GM15510 (cell line): ENCODE results near the gene EGFR.

ENCODE experiments used
- POLR2A ChIP-seq: IDR thresholded peaks from 3 replicates; pipeline ENCODE4 v1.6.1; 2011; ENCODE audit warnings: borderline replicate concordance; ENCODE audit not compliant: insufficient read length; ENCODE audit errors: extremely low read depth

EGFR gene

DNA sequence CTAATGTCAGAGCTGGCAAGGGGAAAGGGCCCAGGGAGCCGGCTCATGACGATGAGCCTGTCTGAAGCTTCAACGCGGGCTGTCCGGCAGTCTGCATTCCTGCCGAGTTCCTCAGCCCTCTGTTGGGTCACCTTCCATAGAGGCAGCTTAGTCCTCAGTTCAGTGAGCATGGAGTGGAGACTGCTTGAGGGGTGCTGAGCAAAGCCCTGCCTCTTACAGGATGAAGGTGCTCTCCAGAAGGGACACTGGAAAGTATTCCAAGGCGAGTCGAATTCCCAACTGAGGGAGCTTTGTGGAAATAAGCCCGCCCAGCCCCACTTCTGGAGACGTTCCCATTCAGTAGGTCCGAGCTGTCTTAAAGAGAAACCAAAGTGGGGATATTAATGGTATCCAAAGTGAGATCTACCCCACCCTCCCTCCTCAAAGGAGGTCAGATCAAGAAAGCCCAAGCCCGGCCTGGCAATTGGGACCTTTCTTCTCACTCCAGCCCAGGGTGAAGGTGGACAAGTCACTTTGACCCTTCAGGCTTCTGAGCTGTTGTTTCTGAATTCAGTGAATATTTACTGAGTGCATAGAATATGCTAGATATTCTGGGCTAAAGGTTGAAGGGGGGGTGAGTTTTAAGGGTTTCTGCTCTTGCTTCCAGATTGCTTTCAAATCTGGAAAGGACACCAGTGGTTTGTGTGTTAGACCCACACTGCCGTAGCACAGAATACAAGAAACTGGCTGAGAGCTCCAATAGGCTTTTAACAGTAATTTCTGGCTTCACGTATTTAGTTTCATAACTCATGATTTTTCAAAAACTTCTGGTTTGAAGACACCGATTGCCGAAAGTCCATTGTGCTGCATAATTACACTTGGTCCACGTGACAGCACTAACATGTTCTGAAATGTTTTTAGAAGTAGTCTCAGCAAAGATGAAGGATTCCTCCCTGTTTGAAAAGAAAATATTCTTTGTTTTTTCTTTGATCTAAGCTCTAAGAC lies 3.5 kb downstream of the EGFR start:
- no peak for TF ChIP-seq POLR2A

DNA sequence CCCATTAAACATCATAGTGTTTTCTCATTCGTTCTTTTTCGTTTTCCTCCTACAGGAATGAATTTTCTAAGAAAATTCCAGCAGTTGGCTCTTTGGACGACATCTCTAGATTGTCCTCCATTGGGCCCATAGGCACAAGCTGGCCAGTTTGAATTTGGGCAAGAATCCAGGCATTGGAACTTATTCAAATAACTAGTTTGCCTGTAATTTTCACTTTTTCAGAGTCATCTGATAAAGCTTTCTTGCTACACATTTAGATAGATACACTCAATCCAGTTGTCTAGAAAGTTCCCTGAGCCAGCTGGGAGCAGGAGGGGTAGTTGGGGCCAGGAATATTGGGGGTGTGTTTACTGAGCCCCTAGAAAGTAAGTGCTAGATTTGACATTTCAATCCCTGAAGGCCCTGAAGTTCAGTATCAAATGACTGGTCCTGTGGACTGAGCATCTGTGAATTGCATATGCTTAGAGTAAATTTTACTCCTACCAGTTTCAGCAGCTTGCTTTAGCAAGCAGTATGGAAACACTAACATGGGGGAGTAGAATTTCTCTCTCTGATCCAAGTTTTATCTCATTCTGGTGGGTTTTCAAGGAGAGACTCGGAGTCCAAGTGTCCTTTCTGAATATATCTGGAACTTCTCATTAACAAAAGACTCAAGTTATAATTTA lies 5.2 kb downstream of the EGFR start:
- no peak for TF ChIP-seq POLR2A

DNA sequence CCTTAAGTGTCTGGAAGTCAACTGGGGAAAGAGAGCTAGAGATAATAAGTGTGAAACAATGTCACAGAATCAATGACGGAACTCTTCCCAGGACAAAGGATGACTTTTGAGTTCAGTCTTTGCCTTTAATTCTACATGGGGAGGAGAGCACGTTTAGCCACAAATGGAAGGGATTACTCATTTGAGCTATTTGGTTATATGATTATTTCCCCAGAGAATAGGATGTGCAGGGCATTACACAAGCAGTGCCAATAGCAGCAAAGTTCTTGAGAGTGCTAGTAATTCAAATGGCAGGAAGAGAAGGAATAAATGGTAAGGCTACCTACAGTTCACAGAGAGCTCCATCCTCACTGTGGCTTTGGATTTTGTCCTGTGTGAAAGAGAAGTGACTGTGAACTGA lies 6.0 kb downstream of the EGFR start:
- no peak for TF ChIP-seq POLR2A

DNA sequence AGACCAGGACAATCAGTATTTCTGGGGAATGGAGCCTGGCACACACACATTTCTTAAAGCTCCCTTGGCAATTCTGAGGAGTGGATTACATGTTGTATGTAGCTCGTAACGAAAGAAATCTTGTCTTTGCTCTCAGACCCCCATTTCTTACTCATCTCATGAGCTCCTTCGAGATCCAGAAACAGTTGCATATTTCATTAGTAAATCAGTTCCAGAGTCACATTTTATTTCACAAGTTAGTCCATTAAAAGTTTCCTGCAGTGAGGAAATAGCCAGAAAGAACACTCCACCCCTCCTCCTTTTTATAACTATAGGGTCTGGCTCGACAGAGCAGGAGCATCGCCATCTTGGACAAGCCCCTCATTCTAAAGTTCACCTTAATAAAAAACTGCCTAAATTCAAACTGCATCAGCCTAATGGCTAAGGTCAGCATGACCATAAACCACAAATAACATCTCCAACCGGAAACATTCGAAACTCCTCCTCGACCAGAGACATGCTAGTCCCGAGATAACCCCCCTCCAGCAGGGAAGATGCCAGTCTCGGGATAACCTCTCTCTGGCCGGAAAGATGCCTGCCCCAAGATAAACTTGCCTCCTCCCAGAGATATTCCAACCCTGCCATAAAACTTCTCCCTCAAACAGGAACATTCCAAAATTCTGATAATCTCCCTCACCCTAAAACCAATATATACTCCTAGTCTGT lies 7.4 kb downstream of the EGFR start:
- TF ChIP-seq POLR2A = no peak

DNA sequence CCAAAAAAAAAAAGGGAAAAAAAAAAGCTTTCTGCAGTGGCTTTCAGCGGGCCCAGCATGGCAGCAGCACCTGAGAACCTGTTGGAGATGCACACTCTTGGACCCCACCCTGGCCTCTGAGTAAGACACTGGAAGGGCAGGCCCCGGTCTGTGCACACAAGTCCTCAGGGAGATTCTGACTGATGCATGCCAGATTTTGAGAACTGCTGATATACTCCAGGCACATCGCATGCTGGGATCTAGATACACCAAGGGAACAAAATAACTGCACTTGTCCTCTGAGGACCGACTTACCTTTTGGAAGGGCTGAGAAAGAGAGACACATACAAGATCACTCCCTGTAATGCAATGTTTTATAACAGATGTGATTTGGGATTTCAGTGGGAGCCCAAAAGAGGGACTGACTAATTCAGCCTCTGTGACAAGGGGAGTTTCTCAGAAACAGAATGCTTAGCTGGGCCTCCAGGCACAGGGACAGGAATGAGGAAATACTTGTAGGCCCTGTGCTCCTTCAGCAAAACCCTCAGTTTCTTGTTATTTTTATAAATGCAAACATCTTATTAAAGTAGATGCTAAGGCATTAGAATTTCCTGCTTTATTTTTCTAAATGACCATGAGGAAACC lies 8.2 kb downstream of the EGFR start:
- TF ChIP-seq POLR2A = no peak

DNA sequence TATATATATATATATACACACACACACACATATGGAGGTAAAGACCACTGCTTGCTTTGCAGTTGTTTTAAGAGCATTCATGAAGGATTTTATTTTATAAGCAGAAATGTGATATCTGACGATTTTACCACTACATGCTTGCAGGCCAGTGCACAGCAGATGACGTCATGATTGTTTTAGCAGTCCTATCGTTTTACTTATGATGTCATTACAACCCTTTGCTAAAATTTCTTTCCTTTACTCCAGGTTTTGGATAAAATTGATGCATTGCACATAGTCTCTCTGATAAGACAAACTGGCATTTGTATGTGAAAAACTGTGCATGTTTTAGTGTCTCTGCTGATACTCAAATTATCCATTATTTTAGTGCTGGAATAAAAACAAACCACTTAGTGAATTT lies 9.2 kb downstream of the EGFR start:
- no peak for TF ChIP-seq POLR2A

DNA sequence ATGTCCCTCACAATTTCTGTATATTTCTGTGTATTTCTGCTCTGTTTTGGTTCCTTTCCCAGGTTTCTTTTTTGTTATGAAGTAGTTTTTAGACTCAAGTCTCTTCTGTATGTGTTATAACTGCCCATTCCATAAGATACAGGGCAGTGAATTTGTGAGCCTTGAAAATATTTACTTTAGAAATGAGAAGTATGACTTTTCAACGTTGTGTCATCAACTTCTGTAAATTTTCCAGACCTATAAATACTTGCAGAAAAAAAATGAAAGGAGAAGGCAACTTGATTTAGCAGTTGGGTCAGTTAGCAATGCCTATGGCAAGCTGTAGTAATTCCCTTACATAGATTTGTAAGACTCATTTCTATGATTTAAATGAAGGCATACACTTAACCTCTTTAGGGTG lies 11.5 kb downstream of the EGFR start:
- no peak for TF ChIP-seq POLR2A

DNA sequence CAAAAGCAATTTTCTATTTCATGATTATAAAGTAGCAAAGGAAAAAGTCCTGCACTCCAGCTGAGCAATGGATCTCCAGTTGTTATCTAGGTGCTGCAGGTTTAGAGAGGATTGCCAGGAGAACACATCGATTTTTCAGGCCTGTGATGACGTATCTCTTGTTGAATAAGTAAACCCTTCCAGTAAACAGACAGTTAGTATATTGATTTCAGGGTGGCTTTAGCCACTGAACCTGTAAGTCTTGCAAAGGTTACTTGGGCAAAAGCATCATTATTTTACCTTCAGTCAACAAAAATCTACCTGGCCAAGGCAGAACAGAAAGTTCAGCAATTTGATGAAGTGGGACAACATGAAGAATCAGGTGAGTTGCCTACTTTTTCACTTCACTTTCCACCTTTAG lies 12.3 kb downstream of the EGFR start:
- TF ChIP-seq POLR2A = no peak

DNA sequence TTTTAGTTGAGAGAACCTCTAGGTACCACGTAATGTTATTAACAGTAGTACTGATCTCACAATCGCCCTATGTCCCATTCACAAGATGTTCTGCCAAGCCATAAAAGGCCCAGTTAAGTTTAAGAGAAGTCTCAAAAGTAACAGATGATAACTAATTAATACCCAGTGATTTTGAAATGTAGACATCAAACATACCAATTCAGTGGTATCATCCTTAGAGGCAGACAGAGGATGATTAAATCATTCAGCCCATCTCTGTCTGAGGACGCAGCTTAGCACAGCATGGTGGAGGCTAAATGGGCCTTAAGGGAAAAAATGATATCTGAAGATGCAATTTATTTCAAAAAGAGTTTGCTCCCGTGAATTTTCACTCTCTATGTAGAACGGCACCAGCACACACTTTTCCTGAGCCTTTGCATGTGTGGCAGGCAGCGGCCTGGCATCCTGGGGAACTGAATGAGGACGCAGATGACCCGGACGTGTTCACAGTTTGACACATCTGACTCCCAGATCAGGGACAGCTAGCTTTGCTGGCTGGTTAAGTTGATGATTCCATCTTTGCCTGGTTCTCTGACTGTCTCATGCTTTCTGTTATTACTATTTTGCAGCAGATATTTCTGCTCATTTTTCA lies 13.4 kb downstream of the EGFR start:
- TF ChIP-seq POLR2A = no peak

DNA sequence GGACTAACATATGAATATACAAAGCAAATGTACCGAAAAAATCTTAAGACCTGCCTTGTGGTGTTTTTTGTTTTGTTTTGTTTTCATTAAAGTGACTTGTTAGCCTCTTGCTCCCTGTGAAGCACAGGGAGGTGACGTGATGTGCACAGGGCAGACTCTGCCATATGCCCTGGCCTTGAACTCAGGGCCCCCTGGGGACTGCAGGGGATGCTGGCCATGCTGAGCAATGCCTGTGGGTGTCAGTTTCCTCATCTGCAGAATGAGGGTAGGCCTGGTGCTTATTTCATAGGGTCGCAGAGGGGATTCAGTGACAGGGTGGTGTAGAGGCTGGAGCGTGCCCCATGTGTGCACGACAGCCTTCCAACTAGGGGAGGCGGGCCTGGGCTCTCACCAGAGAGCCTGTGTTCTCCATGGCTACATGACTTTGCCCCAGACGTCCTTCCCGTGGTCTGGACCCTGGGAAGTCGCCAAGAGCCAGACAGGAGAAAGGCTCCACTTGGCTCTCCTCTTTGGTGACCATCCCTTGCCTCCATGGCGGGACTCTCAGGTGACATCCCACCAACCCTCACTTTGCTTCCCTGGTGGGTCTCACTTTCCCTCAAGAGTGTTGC lies 14.5 kb downstream of the EGFR start:
- TF ChIP-seq POLR2A = no peak

DNA sequence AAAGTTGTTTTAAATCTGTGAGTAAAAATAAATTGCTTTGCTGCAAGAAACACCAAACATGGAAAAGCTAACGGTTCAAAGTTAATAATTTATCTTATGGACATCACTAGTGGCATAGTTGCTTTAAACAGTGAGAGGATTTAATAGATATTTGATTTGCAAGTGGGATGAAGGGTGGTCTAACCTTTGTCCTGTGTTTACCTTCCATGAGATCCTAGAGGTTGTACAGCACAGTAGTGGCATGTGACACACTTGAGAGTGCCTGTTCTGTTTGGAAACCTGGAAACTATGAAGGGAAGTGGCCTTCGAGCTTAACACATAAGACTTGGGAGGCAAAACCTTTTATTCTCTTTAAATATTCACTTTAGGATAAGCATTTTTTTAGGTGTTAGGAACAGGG lies 16.0 kb downstream of the EGFR start:
- no peak for TF ChIP-seq POLR2A

DNA sequence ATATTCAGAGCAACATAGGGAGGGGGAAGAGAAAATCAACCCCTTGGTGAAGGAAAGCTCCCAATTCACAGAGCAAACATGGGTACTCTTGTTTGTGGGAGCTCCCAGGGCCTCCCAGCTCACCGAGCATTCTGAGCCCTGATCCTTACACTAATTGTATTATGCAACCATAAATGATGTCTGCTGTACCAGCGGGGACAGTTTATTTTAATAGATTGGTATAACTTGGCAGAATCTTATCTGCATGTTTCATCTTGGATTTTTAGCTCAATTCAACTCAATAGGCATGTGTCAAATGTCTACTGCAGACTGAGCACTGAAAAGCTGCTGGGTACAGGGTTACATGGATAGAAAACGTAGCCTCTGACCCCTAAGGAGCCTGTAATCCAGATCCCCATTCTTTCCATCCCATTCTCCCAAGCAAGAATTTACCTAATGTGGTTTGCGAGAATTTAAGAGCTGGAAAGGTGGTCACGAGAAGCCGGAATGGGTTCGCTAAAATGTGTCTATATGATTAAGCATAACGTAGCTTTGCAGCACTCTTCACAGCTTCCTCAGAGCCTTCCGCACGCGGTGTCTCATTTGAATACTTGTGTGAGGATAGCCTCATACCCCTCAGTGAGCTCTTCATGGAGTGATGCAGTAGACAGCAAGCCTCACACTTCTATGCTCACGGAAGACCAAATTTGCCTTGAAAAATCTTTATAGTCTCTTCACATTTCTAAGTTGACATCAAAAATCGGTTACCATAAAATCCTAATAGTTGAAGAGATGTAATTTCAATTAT lies 18.3 kb downstream of the EGFR start:
- TF ChIP-seq POLR2A = no peak

DNA sequence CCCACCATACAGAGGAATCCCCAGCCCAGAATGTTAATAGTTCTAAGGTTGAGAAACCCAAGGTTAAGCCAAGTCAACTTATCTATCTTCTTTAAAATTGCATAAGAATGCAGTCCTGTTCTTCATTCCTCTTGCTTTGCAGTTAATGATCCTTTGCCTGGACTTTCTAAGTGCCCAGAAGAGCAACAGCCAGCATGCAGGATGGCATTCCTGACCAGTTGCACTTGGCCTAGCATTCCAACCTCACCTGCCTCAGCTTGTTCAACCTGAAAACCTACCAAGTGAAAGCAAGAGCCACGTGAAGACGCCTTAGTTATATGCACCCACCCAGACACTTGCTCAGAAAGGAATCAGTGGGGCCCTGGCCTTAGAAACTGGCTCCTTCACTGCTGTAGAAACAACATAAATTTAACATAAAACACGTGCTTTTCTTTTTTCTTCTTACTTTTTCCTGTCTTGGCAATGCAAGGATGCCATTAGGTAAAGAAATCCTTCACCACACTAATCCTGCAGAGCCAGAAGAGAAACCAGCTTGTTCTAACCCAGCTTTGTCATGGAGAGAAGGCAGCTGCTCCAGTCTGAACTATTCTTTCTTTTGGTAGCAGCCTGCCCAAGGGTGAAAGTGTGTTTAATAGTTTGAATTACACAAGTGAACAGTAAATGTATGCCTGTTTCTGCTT lies 25.0 kb downstream of the EGFR start:
- no peak for TF ChIP-seq POLR2A
